NCI-H1930 (cell line): ENCODE data around the gene SLC13A2.

Experiments
- DNase-seq, 2 experiments: peaks; one replicate each; lab custom pipeline; 2025; lab: John Stamatoyannopoulos, UW

The SLC13A2 gene

GRCh38 chr17:28536532-28537218 lies 63.2 kb downstream of the SLC13A2 start:
- DNase-seq: no peak

DNA sequence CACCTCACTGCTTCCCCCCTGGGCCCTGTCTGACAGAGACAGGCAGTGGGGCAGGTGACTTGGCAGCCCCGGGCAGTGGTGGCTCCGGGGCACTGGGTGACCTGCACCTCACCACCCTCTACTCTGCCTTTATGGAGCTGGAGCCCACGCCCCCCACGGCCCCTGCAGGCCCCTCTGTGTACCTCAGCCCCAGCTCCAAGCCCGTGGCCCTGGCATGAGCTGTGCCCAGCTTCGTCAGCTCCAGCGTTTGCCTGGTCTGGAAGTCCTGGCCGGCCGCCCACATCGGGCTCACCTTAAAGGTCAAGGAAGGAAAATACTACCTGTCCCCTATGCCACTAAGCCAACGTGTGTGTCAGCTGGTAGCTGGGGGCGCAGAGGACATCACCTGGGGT lies 63.8 kb downstream of the SLC13A2 start:
- no peak for DNase-seq

DNA sequence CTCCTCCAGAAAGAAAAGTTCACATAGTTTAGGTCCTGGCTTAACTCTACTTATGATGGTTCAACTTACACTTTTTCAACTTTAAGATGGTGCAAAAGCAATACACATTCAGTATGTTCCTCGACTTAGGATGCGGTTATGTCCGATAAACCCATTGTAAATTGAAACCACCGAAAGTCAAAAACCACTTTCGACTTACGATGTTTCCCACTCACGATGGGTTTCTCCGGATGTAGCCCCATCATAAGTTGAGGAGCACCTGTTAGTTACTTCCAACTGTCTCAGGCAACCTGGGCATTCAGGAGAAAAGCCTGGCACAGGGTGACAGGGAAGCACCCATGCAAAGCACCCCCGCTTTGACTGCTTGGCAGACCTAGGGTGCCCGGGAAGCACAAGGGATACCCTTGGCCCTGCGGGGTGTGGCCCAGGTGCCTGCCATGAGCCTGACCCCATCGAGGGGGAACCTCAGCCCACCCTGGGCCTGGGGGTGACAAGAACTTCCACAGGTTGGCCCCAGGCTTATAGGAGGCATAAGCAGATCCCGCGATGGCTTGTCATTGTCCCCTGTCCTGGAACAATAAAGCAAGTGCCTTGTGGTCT lies 65.0 kb downstream of the SLC13A2 start:
- no peak for DNase-seq

- no peak for DNase-seq
Measured at GRCh38 chr17:28540231-28540630, 66.8 kb downstream of the SLC13A2 start.

- DNase-seq: no peak
Measured at GRCh38 chr17:28541439-28541838, 68.0 kb downstream of the SLC13A2 start.

DNA sequence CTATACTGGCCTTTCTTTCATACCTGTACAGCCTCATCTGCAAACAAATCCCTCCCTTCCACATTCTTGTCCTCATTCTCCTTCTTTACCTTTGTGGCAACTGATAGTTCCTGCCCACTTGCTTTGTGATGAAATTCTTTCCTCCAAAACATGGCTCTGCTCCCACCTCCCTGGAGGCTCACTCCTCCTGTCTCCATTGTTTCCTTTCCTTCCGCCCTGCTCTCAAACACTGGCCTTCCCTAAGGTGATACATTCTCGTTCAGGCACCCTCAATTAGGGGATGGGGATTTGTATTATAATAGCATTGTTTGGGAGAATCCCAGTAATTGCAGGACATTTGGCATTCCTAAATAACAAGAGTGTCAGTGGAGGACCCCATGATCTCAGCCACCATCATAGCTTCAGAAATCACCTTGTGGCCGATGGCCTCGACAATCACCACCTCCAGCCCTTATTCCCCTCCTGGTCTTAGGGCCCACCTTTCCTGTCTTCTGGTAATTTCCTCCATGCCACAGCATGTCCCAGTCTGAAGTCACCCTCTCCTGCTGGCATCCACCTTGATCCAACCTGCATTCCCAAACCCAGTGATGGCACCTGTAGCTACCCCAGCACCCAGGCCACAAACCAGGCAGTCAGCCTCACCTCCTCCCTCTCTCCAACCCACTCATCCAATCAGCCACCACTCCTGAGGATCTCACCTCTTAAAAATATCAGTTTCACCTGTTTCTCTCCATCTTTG lies 71.1 kb downstream of the SLC13A2 start:
- DNase-seq: no peak

DNA sequence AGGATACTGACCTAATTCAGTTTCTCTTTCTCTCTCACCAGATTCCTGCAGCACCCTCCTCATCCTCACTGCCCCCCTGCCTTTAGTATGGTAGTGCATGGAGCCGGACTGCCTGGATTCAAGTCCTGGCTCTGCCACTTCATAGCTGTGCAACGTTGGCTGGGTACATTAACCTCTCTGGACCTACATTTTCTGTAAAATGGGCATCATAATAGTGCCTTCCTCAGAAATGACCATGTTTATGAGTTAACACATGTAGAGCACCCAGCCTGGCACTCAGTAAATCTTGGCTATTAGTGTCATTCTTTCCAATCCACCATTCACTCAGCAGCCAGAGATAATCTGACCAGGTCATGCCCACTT lies 71.7 kb downstream of the SLC13A2 start:
- DNase-seq: no peak

GRCh38 chr17:28545787-28546415 lies 72.5 kb downstream of the SLC13A2 start:
- DNase-seq: no peak

DNA sequence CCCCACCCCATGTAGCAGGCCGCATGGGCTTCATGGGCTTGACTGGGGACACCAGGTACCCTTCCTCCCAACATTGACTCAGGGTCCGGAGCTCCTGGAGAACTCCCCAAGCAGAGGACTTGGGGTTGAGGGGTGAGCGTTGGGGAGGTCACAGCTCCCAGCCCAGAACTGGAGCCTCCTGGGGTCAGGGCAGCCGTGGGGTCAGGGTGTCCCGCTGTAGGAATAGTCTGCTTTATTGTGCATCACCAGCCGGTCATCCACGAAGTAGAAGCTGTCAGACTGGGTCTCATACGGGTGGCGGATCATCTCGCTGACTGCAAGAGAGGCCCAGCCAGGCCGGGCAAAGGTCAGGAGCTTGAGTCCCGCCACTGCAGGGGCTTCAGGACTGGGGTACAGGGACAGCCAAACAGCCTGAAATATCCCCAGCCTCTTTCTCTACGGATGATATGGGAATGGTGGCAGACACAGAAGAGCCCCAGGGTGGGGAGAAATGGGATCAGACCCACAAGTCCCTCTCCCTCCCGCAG lies 73.7 kb downstream of the SLC13A2 start:
- no peak for DNase-seq
